GM12891 (cell line): ENCODE results near the gene ELMO1.

ENCODE experiments used
- PAX5 ChIP-seq: IDR thresholded peaks from 2 replicates; pipeline ENCODE4 v1.6.1; 2011; ENCODE audit warnings: low read length, moderate library complexity, mild to moderate bottlenecking; ENCODE audit not compliant: insufficient read depth, severe bottlenecking
- POLR2A ChIP-seq: IDR thresholded peaks from 2 replicates; pipeline ENCODE4 v1.6.1; 2011; ENCODE audit warnings: low read depth, low read length, control low read depth
- POLR2AphosphoS5 ChIP-seq: IDR thresholded peaks from 2 replicates; pipeline ENCODE4 v1.6.1; 2011; ENCODE audit warnings: low read depth, low read length, control low read depth
- TAF1 ChIP-seq: IDR thresholded peaks from 2 replicates; pipeline ENCODE4 v1.6.1; 2011; ENCODE audit warnings: low read depth, low read length, control low read depth

- TF ChIP-seq POLR2AphosphoS5: no peak
- no peak for TF ChIP-seq POLR2A
- no peak for TF ChIP-seq TAF1
- no peak for TF ChIP-seq PAX5
These were observed 567.3 kb downstream of the ELMO1 start for GRCh38 chr7:36881233-36881874.
